ENCODE measurements around the gene CLDN6.

GRCh38 chr16:3017344-3017743, 639 bp downstream of the CLDN6 start:
- no peak for TF ChIP-seq CTCF (IDR thresholded peaks at IDR 0.05)
- no peak for TF ChIP-seq POLR2A (IDR thresholded peaks at IDR 0.05)
- no peak for TF ChIP-seq EP300 (IDR thresholded peaks at IDR 0.05)

Measured in gastroesophageal sphincter (tissue), 3 donors.